Effector memory CD8-positive, alpha-beta T cell (primary cell): ENCODE results near the gene TCF12.

Experiments
- ATAC-seq: fragments of 150-1000 bp; cut with Tn5 transposase; replicated peaks from 2 replicates; pipeline ENCODE4 v1.10.0; 2021; ENCODE audit warnings: mild to moderate bottlenecking, moderate library complexity
- DNase-seq, 3 experiments: peaks; one replicate each; pipeline ENCODE4 v3.0.0; 2021
- H3K27ac Mint-ChIP-seq, 2 donors: one replicate each; pipeline ENCODE4 v1.8.0; 2022; ENCODE audit warnings: mild to moderate bottlenecking in 2 of 2, mixed read lengths in 2 of 2, moderate library complexity in 2 of 2
- H3K27me3 Mint-ChIP-seq, 2 donors: one replicate each; pipeline ENCODE4 v1.8.0; 2022; ENCODE audit warnings: mixed read lengths in 2 of 2
- H3K36me3 Mint-ChIP-seq: one replicate; pipeline ENCODE4 v1.8.0; 2022; ENCODE audit warnings: mild to moderate bottlenecking, moderate library complexity, mixed read lengths; ENCODE audit not compliant: insufficient read depth
- H3K4me1 Mint-ChIP-seq, 2 donors: one replicate each; pipeline ENCODE4 v1.8.0; 2022; ENCODE audit warnings: low read depth in 2 of 2, mixed read lengths in 2 of 2
- H3K4me3 Mint-ChIP-seq, 2 donors: one replicate each; pipeline ENCODE4 v1.8.0; 2022; ENCODE audit warnings: mild to moderate bottlenecking in 2 of 2, mixed read lengths in 2 of 2, moderate library complexity in 2 of 2
- H3K9me3 Mint-ChIP-seq, 2 donors: one replicate each; pipeline ENCODE4 v1.8.0; 2022; ENCODE audit warnings: mixed read lengths in 2 of 2

The TCF12 gene

DNA sequence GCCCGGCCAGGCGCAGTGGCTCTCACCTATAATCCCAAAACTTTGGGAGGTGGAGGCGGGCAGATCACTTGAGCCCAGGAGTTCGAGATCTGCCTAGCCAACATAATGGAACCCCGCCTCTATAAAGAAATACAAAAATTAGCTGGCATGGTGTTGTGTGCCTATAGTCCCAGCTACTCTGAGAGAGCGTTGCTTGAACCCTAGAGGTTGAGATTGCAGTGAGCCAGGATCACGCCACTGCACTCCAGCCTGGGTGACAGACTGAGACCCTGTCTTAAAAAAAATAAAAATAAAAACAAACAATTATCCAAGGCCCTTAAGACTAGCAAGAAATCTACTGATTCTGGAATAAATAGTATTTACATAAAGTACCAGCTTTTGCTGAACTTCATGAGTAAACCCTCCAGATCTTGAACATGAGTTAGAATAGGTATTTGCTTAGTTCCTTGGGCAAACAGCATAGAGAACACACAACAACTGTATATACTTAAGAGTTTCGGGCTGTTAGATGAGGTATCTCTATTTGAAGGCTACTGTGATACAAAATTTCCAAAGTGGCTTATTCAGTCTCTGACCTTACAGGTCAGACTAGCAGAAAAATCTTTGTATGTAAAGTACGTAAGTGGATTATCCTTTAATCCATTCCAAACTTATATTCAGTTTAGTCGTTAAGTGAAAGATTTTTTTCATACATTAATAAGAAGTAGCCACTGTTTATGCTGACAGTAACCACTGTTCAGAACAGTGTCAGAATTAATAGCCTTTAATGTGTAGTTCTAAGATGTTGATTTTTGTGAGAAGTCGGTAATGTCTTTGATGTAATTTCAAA is 286.8 kb downstream of the TCF12 start:
- ATAC-seq (no peak), DNase-seq (no peak)
- Mint-ChIP-seq H3K36me3 (peaks cover 2% of the 10 kb centered on the region), H3K4me1 (peaks cover 3 to 12% of the 10 kb centered on the region in 2 donors), H3K4me3 (no peak overlapping the region), H3K9me3 (no peaks in the 10 kb centered on the region), H3K27ac (no peak overlapping the region), H3K27me3 (no peaks in the 10 kb centered on the region)

DNA sequence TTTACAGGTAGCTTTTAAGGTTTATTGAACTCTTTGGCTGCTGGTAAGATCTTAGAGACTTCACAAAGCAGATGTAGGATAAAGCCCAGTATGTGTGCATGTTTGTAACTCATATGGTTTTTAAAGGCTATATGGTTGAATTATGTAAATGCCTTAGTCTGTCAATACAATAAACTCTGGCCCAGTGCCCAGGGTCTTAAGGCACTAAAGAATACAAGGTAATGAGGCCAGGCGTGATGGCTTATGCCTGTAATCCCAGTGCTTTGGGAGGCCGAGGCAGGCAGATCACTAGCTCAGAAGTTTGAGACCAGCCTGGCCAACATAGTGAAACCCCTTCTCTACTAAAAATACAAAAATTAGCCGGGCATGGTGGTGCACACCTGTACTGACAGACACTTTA is 287.6 kb downstream of the TCF12 start:
- Mint-ChIP-seq H3K36me3 (peaks cover 2% of the 10 kb centered on the region), H3K9me3 (no peaks in the 10 kb centered on the region), H3K27ac (no peak overlapping the region), H3K4me3 (no peak overlapping the region), H3K27me3 (no peaks in the 10 kb centered on the region), H3K4me1 (peaks cover 3 to 14% of the 10 kb centered on the region in 2 donors)
- DNase-seq = no peak
- no peak for ATAC-seq

DNA sequence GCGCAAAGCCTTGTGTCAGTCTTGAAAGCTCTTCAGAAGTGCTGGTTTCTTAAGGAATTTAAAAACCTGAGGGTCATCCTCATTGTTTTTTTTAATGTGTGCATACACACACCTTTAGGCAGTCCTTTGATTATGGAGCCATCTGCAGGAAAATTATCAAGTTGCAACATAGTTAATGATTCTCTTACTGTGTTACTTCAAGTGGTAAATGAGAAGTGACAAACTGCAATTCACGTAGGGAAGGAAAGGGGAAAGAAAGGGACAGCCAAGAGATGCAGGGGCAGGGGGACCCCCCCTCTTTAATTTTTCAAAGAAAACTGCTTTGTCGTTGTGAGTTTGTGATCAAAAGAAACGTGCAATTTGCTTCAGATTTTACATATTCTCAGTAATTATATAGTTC is 295.4 kb downstream of the TCF12 start:
- ATAC-seq (peak; percentile 29), DNase-seq (no peak)
- peaks cover 2% of the 10 kb centered on the region for H3K36me3 Mint-ChIP-seq
- H3K27me3 Mint-ChIP-seq = no peaks in the 10 kb centered on the region
- no peaks in the 10 kb centered on the region for H3K9me3 Mint-ChIP-seq
- no peak overlapping the region for H3K27ac Mint-ChIP-seq
- H3K4me1 Mint-ChIP-seq = peaks cover 9 to 22% of the 10 kb centered on the region in 2 donors
- no peak overlapping the region for H3K4me3 Mint-ChIP-seq

DNA sequence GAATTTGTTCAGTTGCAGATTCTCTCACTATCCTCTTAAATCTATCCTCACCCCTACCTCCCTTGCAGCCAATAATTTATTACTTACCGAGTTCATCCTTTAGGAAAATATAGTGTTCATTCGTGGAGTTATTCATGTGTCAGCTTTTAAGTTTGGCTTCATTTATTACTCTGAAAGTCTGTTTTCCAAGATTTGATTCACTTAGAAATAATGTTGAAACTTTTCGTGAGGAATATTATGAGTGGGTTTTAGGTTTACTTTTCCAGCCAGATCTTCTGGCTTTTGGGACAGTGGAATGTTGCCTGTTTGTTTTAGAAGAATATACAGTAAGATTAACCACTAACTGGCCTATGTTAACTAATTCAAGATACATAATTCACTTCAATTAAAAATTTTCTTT is 296.9 kb downstream of the TCF12 start:
- Mint-ChIP-seq H3K9me3 (no peaks in the 10 kb centered on the region), H3K36me3 (peaks cover 2% of the 10 kb centered on the region)

DNA sequence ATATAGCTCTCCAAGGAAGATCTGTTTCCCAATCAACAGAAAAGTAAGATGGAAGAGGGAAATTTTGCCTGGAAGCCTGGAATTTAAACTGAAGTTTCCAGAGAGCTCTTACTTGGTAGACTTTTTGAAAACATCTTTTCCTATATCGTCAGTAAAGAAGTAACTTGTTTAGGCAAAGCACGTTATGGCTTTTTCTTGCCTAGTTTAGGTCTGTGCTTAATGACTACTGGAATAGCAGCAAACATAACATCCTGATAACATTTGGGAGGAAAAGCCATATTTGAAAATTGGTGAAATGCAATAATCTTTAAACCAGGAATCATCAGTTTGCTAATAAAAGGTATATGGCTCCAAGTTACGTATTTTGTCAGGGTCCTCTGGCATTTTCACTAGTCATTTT is 297.4 kb downstream of the TCF12 start:
- H3K4me3 Mint-ChIP-seq = no peak overlapping the region
- peaks cover 5 to 18% of the 10 kb centered on the region in 2 donors for H3K4me1 Mint-ChIP-seq
- no peaks in the 10 kb centered on the region for H3K9me3 Mint-ChIP-seq
- no peaks in the 10 kb centered on the region for H3K27me3 Mint-ChIP-seq
- H3K27ac Mint-ChIP-seq = no peak overlapping the region
- ATAC-seq (no peak), DNase-seq (no peak)
- peaks cover 2% of the 10 kb centered on the region for H3K36me3 Mint-ChIP-seq

More for the DNA sequence above, 296.9 kb downstream of the TCF12 start:
- H3K4me1 Mint-ChIP-seq = peaks cover 5 to 21% of the 10 kb centered on the region in 2 donors
- DNase-seq (no peak), ATAC-seq (no peak)
- H3K27ac Mint-ChIP-seq = no peak overlapping the region
- H3K27me3 Mint-ChIP-seq = no peaks in the 10 kb centered on the region
- no peak overlapping the region for H3K4me3 Mint-ChIP-seq

DNA sequence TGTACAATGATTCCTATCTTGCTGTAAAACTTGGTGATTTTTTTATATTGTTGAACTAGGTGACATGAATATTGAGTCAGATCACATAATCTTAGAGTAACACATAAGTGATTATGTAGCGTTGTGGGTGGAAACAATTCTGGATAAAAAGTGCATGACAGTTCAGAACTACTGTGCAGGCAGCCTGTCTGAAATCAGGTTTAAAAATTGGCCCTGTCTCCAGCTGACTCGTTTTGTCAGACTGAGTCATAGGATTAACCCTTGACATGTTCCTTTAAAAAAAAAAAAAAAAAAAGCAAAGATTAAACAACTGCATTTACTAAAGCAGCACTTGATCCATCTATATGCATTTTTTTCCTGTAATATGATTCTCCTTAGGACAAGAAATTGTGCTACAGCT is 297.8 kb downstream of the TCF12 start:
- Mint-ChIP-seq H3K27me3 (no peaks in the 10 kb centered on the region), H3K36me3 (peaks cover 2% of the 10 kb centered on the region), H3K27ac (no peak overlapping the region), H3K4me1 (peaks cover 5 to 22% of the 10 kb centered on the region in 2 donors), H3K4me3 (no peak overlapping the region), H3K9me3 (no peaks in the 10 kb centered on the region)
- ATAC-seq (no peak), DNase-seq (no peak)

DNA sequence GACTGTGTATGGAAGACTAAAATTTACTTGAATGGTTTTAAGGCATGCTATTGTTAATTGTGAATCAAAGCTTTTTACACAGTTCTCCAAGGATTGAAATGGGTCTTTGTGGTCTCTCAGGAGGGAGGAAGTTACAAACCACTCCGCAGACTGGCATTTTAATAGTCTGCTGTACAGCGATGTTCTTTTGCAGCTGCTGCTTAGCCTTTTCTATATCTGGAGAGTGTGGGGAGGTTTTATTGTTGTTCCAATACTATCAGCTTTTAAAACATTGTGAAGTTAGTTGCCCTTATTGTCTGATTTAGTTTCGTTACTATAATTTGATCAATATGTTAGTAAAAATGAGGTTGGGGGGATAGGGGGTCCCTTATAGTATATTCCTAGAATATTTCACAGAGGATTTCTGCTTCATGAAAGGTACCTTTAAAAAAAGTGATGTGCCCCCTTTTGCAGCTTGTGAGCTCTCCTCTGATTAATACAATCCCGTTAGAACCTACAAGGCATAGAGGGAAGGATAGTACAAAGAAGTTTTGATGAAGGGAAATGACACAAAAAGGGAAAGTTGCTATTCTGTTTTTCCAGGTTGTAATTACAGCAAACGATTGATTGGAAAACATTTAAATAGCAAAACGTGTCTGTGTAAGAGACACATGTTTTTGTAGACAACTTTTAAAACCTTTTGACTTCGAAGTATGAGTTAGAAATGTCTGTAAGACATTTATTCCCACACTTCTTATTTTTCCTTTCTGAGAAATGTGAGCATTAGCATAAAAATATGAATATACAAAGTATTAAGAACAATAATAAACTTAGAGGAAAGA is 299.5 kb downstream of the TCF12 start:
- Mint-ChIP-seq H3K36me3 (peaks cover 2% of the 10 kb centered on the region), H3K27ac (peak overlapping the region in 1 of 2 donors; percentile 23), H3K4me3 (no peak overlapping the region), H3K27me3 (no peaks in the 10 kb centered on the region), H3K4me1 (peaks cover 5 to 22% of the 10 kb centered on the region in 2 donors), H3K9me3 (no peaks in the 10 kb centered on the region)
- DNase-seq = no peak
- no peak for ATAC-seq

DNA sequence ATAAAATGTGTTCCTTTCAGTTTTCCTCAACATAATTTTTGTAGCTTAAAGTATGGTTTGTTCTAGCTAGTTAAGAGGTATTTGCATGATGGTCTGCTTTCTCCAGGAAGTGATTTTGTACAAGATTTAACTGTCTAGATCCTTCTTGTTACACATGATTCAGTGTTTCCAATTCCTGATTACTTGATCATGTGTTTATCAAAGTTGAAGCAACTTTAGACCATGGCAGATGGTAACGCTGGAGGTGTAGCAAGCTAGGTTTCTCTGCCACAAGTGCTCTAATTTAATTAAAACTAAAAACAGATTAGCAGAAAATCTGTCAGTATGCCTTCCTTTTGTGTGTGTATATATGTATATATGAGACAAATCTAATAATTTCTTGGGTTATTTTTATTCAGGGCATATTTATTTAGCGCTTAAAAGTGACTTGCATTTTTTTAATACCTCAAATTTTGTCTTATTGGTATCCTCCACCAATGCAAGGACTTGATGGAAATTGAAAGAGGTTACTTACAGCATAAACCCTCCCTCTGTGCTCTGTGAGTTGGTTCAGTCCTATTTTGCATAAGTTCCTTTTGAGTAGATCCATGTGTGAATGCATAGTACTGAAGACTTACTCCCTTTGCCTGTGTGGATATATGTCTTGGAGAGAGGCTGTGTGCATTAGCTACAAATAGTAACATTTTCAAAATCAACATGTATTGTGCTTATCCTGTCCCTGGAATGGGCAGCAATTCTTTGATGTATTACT is 300.6 kb downstream of the TCF12 start:
- Mint-ChIP-seq H3K36me3 (peaks cover 1% of the 10 kb centered on the region), H3K27ac (no peak overlapping the region), H3K4me3 (no peak overlapping the region), H3K4me1 (peaks cover 5 to 22% of the 10 kb centered on the region in 2 donors), H3K27me3 (no peaks in the 10 kb centered on the region), H3K9me3 (no peaks in the 10 kb centered on the region)
- ATAC-seq = no peak
- no peak for DNase-seq

DNA sequence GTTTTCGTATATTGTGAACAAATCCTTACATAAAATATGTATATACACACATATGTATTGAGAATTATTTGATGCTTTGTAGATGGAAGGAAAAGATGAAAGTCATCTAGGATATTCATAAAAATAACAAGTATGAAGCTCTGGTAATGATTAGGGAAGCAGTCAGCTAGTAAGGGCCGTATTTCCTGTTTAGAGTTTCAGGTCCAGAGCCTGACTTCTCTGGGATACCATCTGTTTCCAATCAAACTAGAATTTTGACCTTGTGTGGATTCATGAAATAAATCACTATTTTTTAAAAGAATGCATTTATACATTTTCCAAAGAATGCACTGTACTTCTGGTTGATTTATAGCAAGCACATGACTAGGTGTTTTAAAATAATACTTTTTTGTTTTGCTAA is 301.8 kb downstream of the TCF12 start:
- no peaks in the 10 kb centered on the region for H3K36me3 Mint-ChIP-seq
- no peaks in the 10 kb centered on the region for H3K9me3 Mint-ChIP-seq
- H3K4me1 Mint-ChIP-seq = peaks cover 5 to 22% of the 10 kb centered on the region in 2 donors
- no peaks in the 10 kb centered on the region for H3K27me3 Mint-ChIP-seq
- ATAC-seq = no peak
- no peak overlapping the region for H3K27ac Mint-ChIP-seq
- DNase-seq = no peak
- H3K4me3 Mint-ChIP-seq = no peak overlapping the region

DNA sequence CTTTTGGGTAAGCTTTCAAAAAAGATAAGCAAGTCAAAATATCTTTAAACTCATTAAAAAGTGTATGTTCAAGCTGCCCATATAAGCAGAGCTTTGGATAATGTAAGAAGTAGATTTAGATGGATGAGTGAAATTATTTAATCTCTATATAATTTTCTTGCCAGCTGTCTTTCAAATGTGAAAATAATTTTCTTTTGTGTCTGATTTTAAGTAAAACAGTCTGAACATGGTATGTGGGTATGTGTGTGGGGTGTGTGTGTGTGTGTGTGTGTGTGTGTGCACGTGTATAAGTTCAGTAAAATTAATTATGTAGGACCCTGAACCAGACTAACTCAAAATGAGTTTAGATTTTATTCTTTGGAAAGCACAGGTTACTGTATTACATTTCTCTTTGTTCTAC is 302.7 kb downstream of the TCF12 start:
- H3K27ac Mint-ChIP-seq = peak overlapping the region in 1 of 2 donors; percentile 74
- DNase-seq = no peak
- H3K4me1 Mint-ChIP-seq = peaks cover 5 to 22% of the 10 kb centered on the region in 2 donors
- no peak overlapping the region for H3K4me3 Mint-ChIP-seq
- H3K9me3 Mint-ChIP-seq = no peaks in the 10 kb centered on the region
- ATAC-seq = no peak
- no peaks in the 10 kb centered on the region for H3K36me3 Mint-ChIP-seq
- no peaks in the 10 kb centered on the region for H3K27me3 Mint-ChIP-seq

DNA sequence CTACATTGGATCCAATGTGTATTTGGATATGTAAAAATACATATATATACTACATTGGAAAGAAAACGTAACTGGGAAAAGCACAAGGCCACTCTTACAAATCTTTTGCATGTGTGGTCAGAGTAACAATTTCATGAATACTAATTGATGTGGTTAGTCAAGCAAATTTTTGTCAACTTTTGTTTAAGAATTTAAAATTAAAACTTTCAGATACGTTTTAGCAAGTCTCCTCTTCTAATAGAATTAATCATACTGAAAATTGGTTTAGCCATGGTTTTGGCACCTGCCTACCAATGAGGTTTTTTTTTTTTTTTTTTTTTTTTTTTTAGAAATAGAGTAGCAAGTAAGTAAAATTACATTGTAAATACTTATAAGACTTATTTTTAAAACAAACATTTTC is 304.9 kb downstream of the TCF12 start:
- H3K9me3 Mint-ChIP-seq = no peaks in the 10 kb centered on the region
- DNase-seq (no peak), ATAC-seq (no peak)
- H3K27ac Mint-ChIP-seq = no peak overlapping the region
- peaks cover 4 to 20% of the 10 kb centered on the region in 2 donors for H3K4me1 Mint-ChIP-seq
- H3K4me3 Mint-ChIP-seq = no peak overlapping the region
- H3K36me3 Mint-ChIP-seq = no peaks in the 10 kb centered on the region
- no peaks in the 10 kb centered on the region for H3K27me3 Mint-ChIP-seq

DNA sequence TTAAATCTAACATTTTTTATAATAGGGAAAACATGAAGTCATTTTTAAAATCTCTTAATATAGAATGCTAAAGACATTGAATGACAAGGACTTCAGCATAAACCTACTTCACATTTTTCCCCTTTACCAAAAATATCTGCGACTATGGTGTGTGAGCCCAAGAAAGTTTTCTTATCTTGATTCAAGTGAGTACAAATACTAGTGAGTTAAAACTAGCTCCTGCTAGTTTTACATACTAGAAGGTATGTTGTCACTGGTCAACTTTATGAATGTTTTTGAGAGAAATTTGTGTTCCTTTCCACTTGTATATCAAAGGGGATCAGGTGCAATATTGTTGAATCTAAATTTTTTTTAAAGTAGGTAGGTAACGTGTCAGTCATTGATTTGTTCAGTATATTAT is 305.4 kb downstream of the TCF12 start:
- peaks cover 4 to 22% of the 10 kb centered on the region in 2 donors for H3K4me1 Mint-ChIP-seq

DNA sequence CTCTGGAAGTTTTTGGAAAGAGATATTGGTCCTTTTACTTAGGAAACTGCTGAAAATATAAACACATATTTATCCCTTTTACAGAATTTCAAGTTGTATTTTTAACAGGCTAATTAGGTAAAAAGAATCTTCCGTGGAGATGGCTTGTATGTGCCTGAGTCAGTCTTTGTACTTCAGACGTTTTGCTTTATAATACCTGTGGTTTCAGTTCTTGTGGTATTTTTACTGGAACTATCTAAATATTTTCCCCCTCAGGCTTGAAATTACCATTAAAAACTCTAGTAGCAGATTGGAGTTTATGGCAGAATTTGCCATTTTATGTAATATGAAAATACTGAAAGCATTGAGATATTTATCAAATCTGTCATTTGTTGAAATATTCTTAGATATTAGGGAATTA is 306.2 kb downstream of the TCF12 start:
- Mint-ChIP-seq H3K4me1 (peaks cover 4 to 18% of the 10 kb centered on the region in 2 donors), H3K9me3 (no peaks in the 10 kb centered on the region), H3K27me3 (no peaks in the 10 kb centered on the region), H3K36me3 (no peaks in the 10 kb centered on the region), H3K4me3 (no peak overlapping the region), H3K27ac (no peak overlapping the region)
- DNase-seq (no peak), ATAC-seq (no peak)

More for the DNA sequence above, 305.4 kb downstream of the TCF12 start:
- Mint-ChIP-seq H3K4me3 (no peak overlapping the region), H3K36me3 (no peaks in the 10 kb centered on the region), H3K27me3 (no peaks in the 10 kb centered on the region), H3K27ac (no peak overlapping the region), H3K9me3 (no peaks in the 10 kb centered on the region)
- DNase-seq (no peak), ATAC-seq (no peak)
